NCI-H510A (cell line): Measurements from ENCODE around the gene DNAH2.

Experiments
- DNase-seq: peaks from one replicate; lab custom pipeline; 2025; lab: John Stamatoyannopoulos, UW

DNAH2 gene

GRCh38 chr17:7873051-7873450, 155.5 kb downstream of the DNAH2 start:
- no peak for DNase-seq

- no peak for DNase-seq
Measured at GRCh38 chr17:7875804-7876370, 158.3 kb downstream of the DNAH2 start.

- no peak for DNase-seq
Measured at GRCh38 chr17:7878234-7878633, 160.7 kb downstream of the DNAH2 start.

- no peak for DNase-seq
Measured at GRCh38 chr17:7880076-7880868, 162.7 kb downstream of the DNAH2 start.

- DNase-seq: peak; percentile 50
Measured at GRCh38 chr17:7881276-7882054, 163.9 kb downstream of the DNAH2 start.

GRCh38 chr17:7882068-7882467, 164.5 kb downstream of the DNAH2 start:
- peak; percentile 75 for DNase-seq

GRCh38 chr17:7882629-7883028, 165.1 kb downstream of the DNAH2 start:
- no peak for DNase-seq
